IPS-15b (cell line): ENCODE data around the gene LEFTY1.

Source experiments
- H3K27me3 ChIP-seq: one replicate; pipeline ENCODE4 v1.6.1; 2013; ENCODE audit warnings: low read length; ENCODE audit not compliant: control insufficient read depth, insufficient read depth
- H3K36me3 ChIP-seq: one replicate; pipeline ENCODE4 v1.6.1; 2013; ENCODE audit warnings: low read length; ENCODE audit not compliant: control insufficient read depth, insufficient read depth
- H3K4me1 ChIP-seq: one replicate; pipeline ENCODE4 v1.6.1; 2013; ENCODE audit warnings: mild to moderate bottlenecking, low read length; ENCODE audit not compliant: control insufficient read depth, insufficient read depth
- H3K4me3 ChIP-seq: one replicate; pipeline ENCODE4 v1.5.1; 2013; ENCODE audit warnings: low read depth, low read length
- H3K9ac ChIP-seq: one replicate; pipeline ENCODE4 v1.6.1; 2013; ENCODE audit warnings: low read depth, mild to moderate bottlenecking, low read length
- H3K9me3 ChIP-seq: one replicate; pipeline ENCODE4 v1.6.1; 2013; ENCODE audit warnings: mild to moderate bottlenecking, low read length; ENCODE audit not compliant: control insufficient read depth, insufficient read depth

The LEFTY1 gene

DNA sequence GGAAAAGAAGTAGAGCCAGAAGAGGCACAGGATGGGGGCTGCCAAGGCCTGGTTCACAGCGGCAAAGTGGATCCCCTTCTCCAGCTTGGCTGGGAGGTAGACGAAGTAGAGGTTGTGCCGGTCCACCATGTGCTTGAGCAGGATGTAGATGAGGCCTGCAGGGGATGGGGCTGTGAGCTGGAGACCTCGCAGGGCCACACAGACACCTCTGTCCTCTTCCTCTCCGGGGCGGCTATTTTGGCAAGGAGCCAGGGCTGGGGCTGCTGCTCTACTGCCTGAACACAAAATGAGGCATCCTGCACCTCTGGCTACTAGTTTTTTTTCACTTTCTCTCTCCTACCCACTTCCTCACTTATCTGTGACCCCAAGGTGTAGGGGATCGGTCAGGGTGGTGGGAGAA, 39.0 kb downstream of the LEFTY1 start:
- Histone ChIP-seq H3K4me1 (no peaks in the 10 kb centered on the region), H3K4me3 (no peak overlapping the region), H3K9ac (no peak overlapping the region), H3K9me3 (no peaks in the 10 kb centered on the region), H3K27me3 (no peaks in the 10 kb centered on the region), H3K36me3 (peaks cover 47% of the 10 kb centered on the region)

DNA sequence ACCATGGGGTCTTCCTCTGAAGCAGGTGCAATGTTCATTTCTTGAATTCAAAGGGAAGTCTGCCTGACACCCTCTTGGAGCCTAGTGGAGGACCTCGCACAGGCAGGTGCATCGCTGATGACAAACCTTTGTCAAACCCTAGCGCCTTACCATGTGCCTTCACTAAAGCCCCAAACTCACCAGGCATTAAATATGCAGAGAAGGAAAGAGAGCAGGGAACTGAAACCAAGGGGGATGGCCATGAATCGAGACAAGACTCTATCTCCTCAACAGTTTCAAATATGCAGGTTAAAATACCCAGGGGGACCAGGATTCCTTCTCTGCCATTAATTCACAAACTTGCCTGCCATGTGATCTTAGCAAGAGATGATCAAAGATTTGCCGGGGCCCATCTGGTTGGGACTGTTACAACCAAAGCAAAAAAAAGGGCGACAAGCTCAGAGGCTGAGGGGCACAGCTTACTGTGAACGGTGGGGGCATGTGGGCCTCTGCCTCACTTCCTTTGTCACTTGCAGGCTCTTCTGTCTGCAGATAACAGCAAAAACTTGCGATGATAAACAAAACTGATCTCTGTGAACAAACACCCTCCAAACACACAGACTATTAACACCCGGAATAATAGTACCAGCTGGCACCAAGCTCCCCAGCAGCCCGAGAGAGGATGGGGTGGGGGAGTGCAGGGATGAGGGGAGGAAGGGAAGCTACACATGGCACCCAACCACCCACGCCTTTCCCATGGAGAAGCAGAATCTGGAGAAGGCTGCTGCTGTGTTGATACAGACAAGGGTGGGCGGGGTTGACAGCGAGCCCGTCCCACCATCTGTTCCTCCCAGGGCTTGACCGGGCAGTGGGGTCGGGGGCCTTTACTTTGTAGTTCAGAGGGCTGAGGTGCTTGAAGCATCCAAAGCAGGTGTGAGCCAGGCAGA, 40.7 kb downstream of the LEFTY1 start:
- Histone ChIP-seq H3K9me3 (no peaks in the 10 kb centered on the region), H3K4me3 (no peak overlapping the region), H3K36me3 (peaks cover 49% of the 10 kb centered on the region), H3K4me1 (no peaks in the 10 kb centered on the region), H3K27me3 (no peaks in the 10 kb centered on the region), H3K9ac (no peak overlapping the region)

DNA sequence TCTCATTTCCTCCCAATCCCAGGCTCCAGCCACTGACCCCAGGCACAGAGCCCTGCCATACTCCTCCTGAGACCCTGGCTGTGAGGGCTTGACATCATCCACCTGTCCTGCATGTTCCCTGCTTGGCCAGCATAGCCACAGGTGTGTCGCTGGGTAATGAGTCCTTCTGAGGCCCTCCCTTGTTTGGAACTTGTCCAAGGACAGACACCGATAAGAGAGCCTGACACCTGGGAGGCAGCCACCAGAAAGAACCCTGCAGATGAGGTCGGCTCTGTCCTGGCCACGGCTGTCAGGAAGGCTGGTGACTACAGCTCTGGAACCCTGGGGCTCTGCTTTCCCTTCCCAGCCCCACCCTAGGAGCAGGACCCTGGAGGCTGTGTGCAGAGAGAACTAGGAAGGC, 41.3 kb downstream of the LEFTY1 start:
- Histone ChIP-seq H3K27me3 (no peaks in the 10 kb centered on the region), H3K9ac (no peak overlapping the region), H3K4me1 (no peaks in the 10 kb centered on the region), H3K4me3 (no peak overlapping the region), H3K9me3 (no peaks in the 10 kb centered on the region), H3K36me3 (peaks cover 48% of the 10 kb centered on the region)

DNA sequence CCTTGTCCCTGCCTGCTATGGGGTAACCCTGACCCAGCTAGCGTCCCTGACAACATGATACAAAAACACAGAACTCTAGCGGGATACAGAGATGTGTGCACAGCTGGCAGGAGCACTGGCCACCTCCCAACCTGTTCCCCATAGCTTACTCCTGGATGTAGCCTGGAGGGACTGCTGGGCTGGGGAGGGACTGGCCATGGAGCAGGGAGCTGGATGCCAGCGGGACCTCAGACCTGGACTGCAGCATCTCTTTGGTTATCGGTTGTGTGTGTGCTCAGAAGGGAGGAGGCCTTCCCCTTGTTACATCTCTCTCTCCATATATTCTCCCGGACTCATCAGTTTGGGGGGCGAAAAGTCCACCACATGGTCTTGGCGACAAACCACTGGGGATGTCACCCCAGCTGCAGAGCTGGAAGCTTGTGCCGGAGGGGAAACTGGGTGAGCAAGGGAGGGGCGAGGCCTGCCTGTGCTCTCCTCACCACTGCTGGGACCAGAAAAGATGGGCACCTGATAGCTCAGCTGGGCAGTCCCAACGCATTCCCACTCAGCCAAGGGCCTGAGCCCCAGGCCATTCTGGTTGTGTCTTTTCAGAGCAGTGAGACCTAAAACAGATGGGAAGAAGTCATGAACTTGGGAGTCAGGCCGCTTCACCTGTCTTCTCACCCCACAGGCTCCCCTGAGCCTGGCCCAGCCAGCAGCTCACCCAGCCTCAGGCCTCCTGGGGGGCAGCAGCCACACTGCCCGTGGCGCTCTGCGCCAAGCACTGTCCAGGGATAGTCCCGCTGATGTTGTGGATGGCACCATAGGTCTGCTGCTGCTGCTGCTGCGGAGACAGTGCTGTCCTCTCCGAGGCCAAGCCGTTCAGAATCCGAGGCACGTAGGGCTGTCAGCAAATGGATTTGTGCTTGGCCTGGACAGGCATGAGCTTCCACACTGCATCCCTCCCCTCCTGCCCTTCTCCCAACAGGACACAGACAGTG, 42.3 kb downstream of the LEFTY1 start:
- peaks cover 50% of the 10 kb centered on the region for H3K36me3 ChIP-seq
- H3K27me3 ChIP-seq, result no peaks in the 10 kb centered on the region
- H3K4me1 ChIP-seq, result no peaks in the 10 kb centered on the region
- no peaks in the 10 kb centered on the region for H3K9me3 ChIP-seq
- no peak overlapping the region for H3K4me3 ChIP-seq
- H3K9ac ChIP-seq, result no peak overlapping the region

DNA sequence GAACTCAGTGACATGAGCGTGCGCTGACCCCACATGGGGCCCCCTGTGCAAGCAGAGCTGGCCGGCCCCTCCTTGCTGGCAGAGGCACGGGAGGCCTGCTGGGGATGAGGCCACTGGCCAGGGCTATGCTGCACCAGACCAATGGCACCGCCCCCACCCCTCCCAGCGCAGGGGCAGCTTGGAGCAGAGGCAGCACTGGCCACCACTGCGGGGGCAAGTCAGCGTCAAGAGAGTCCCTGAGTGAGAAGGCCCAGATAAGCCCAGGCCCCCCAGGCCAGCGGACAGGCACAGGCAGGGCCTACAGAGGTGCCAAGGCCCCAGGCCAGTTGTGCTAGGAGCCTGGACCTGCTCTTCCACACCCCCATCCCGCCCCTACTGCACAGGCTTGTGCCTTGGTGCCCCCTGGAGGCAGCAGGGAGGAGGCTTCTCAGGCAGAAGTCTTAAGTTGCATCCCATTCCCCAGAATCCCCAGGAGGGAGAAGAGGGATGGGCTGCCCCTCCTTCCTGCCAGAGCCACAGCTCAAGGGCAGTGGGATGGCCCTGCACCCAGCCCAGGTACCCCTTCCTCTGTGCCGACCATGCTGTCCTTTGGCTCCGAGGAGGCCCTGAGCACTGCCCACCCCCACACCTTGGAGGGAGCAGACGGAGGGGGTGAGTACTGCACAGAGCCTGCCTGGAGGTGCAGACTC, 43.2 kb downstream of the LEFTY1 start:
- H3K9me3 ChIP-seq, result no peaks in the 10 kb centered on the region
- H3K9ac ChIP-seq, result no peak overlapping the region
- peaks cover 44% of the 10 kb centered on the region for H3K36me3 ChIP-seq

DNA sequence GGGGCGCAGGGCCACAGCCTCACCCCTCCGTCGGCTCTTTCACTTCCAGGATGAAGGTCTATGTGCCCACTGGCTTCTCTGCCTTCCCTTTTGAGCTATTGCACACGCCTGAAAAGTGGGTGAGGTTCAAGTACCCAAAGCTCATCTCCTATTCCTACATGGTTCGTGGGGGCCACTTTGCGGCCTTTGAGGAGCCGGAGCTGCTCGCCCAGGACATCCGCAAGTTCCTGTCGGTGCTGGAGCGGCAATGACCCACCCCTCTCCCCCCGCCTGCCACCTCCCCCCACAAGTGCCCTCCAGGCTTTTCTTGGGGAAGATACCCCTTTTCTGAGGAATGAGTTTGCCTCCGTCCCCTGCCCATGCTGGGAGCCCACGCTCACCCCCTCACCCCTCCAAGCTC, 43.8 kb downstream of the LEFTY1 start:
- H3K9ac ChIP-seq, result no peak overlapping the region
- H3K4me3 ChIP-seq, result no peak overlapping the region
- H3K27me3 ChIP-seq, result no peaks in the 10 kb centered on the region
- no peaks in the 10 kb centered on the region for H3K9me3 ChIP-seq
- H3K36me3 ChIP-seq, result peaks cover 45% of the 10 kb centered on the region
- no peaks in the 10 kb centered on the region for H3K4me1 ChIP-seq

More for the DNA sequence above, 43.2 kb downstream of the LEFTY1 start:
- Histone ChIP-seq H3K4me1 (no peaks in the 10 kb centered on the region), H3K4me3 (no peak overlapping the region), H3K27me3 (no peaks in the 10 kb centered on the region)

DNA sequence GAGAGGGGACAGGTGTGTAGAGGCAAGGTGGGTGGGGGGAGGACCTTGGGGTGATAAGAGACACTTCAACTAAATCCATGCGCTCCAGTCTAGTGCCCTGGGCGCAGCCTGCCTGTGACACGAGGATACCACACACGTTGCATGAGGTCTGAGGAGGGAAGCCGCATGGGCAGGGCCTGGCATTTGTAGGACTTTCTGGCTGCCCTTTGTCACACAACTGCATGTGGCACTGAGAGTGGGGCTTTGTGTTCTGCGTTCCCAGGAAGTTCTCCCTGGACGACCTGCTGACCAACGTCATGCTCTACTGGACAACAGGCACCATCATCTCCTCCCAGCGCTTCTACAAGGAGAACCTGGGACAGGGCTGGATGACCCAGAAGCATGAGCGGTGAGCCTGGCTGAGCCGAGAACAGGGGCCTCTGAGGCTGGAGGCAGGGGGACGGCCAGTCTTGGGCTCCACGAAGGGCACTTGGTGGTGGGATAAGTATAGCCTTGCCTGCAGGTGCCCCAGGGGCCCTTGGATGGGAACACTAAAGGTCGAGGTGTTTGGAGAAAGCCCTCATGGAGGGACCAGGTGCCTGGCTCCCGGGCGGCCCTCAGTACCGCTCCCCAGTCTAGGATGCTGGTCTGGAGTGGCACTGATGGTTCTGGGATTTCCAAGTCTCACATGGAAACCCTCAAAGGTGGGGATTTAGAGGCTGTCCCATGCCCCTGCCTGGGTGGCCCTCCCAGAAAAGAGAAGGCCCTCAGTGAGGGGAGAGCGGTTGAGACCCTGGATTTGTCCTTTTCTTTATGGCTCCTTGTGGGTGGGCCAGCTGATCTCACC, 44.5 kb downstream of the LEFTY1 start:
- peaks cover 48% of the 10 kb centered on the region for H3K36me3 ChIP-seq
- no peak overlapping the region for H3K9ac ChIP-seq
- H3K9me3 ChIP-seq, result no peaks in the 10 kb centered on the region
- H3K27me3 ChIP-seq, result no peaks in the 10 kb centered on the region
- no peak overlapping the region for H3K4me3 ChIP-seq
- H3K4me1 ChIP-seq, result no peaks in the 10 kb centered on the region

DNA sequence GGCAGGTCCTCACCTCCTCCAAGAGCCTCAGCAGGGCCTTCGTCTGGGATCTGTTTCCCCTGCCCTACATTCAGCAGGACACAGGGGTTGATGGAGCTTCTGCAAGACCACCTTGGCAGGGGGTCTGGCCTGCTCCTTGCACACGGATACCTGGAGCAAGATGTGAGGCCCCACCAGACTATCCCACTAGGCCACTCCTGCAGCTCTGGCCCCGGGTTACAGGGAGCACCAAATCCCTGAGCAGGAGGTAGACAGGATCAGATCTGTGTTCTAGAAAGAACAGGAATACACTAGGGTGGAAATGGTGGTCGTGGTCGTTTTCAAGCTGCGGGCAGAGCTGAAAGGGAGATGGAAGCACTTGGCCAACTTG, 45.5 kb downstream of the LEFTY1 start:
- Histone ChIP-seq H3K36me3 (peaks cover 56% of the 10 kb centered on the region), H3K27me3 (no peaks in the 10 kb centered on the region), H3K9ac (no peak overlapping the region)

DNA sequence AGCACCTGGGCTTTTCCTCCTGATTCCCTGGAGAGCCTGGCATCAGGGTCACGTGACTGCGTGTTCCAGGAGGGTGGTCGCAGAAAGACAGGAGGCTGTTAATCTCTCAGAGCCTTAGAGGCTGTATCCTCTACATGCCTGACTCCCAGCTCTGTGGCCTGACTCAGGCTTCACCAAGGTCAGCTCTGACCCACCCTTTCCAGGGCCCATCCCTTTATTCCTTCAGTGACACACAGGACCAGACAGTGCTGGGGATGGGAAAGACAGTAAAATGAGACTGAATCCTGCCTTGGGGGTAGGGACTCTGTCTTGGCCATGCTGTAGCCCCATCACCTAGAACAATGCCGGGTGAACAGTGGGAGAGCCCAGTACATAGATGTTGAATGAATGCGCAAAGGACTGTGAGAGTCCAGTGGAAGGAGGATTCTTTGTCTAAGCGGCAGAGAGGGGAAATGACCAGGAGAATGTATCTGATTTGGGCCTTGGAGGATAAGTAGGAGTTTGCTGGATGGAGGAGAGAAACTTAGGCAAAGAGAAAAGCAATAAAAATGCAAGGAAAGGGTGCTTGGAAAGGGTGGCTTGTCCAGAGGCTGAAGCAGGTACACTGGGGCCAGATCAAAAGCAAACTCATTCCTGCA, 46.0 kb downstream of the LEFTY1 start:
- Histone ChIP-seq H3K9me3 (no peaks in the 10 kb centered on the region), H3K9ac (no peak overlapping the region), H3K4me3 (no peak overlapping the region), H3K36me3 (peaks cover 56% of the 10 kb centered on the region), H3K27me3 (no peaks in the 10 kb centered on the region), H3K4me1 (no peaks in the 10 kb centered on the region)

More for the DNA sequence above, 45.5 kb downstream of the LEFTY1 start:
- no peak overlapping the region for H3K4me3 ChIP-seq
- H3K9me3 ChIP-seq, result no peaks in the 10 kb centered on the region
- no peaks in the 10 kb centered on the region for H3K4me1 ChIP-seq

DNA sequence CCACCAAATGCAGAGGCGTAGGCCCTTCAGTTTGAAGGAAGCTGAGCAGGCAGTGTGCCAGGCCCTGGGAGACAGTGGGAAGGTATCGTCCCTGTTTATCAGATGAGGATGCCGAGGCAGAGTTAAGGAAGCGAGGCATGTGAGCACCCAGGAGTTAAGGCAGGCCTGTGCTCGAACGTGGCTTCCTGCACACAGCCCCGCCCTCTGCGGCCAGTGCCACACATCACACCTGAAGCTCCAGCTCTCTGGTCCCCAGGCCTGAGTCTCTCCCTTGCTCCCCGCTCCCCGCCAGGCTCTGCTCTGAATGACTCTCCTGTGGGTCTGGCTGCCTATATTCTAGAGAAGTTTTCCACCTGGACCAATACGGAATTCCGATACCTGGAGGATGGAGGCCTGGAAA, 46.9 kb downstream of the LEFTY1 start:
- peaks cover 48% of the 10 kb centered on the region for H3K36me3 ChIP-seq
- H3K9ac ChIP-seq, result no peak overlapping the region

More for the DNA sequence above, 46.9 kb downstream of the LEFTY1 start:
- Histone ChIP-seq H3K4me3 (no peak overlapping the region), H3K4me1 (no peaks in the 10 kb centered on the region), H3K27me3 (no peaks in the 10 kb centered on the region), H3K9me3 (no peaks in the 10 kb centered on the region)
